Heart left ventricle (tissue), 13 donors: ENCODE data around the gene STRA6.

ENCODE experiments used
- CTCF ChIP-seq, 12 donors: fragments of 200-600 bp; sonication (generic) in 4 of 12; IDR thresholded peaks; one replicate each; pipeline versions ENCODE4 v1.5.0 to v1.8.0; 2018 to 2022; ENCODE audit warnings: antibody characterized with exemption in 12 of 12, mild to moderate bottlenecking in 5 of 12
- POLR2A ChIP-seq, 2 donors: fragments of 450-650 bp; IDR thresholded peaks; one replicate each; pipeline ENCODE4 v1.6.1; 2017; ENCODE audit warnings: antibody characterized with exemption in 2 of 2, mild to moderate bottlenecking in 2 of 2, moderate library complexity in 2 of 2
- donor health status: ischemic (EF 13 %, LVEDD 7.1; RV severe dilation, severe dysfunction).
- donor health status: DM: no; HTN: yes; CAD: no.
- donor health status: DM: no; HTN: no; CAD: no.
- donor health status: ischemic (EF 25% LVEDD 6.9; RV normal size, moderate dysfunction).
- donor health status: ischemic (EF 25% LVEDD 5.7; RV mildly dilated, moderate dysfunction).
- donor health status: ischemic (EF 35%, LVEDD 5.7; RV mildly dilated, moderate dysfunction).
- donor health status: nonischemic (EF 11% LVEDD 7.7; RV severe dilation, severe dysfunction).
- donor health status: DM: yes; HTN: yes; CAD: no.
- donor health status: PGD.
- donor health status: ischemic (EF 29% LVEDD 5.4; RV normal size, mild dysfunction).
- donor health status: nonischemic (EF 23%, LVEDD 6.1; RV moderate dilation, normal function).

- TF ChIP-seq CTCF (IDR thresholded peaks at IDR 0.05) (no peak), POLR2A (IDR thresholded peaks at IDR 0.05) (no peak)
Measured at GRCh38 chr15:74234598-74234875, 31.9 kb upstream of the STRA6 start.
